GM12878 (cell line): ENCODE measurements around the gene PINLYP. TPM values are rescaled to one million over a fixed set of nuclear protein-coding genes. Genes with fewer than 3 reads are reported as not detected.

Source experiments
- ATF7 ChIP-seq: fragments of 450-650 bp; IDR thresholded peaks from 2 replicates; pipeline ENCODE4 v1.6.1; 2016; ENCODE audit warnings: low read depth, mild to moderate bottlenecking
- BACH1 ChIP-seq: fragments of 450-650 bp; IDR thresholded peaks from 2 replicates; pipeline ENCODE4 v1.6.1; 2017; ENCODE audit warnings: mild to moderate bottlenecking, borderline replicate concordance
- CHD4 ChIP-seq: fragments of 200-600 bp; sonication (generic); IDR thresholded peaks from 2 replicates; pipeline ENCODE4 v1.6.1; 2016; ENCODE audit warnings: mild to moderate bottlenecking
- EED ChIP-seq: sonication (generic); IDR thresholded peaks from 2 replicates; pipeline ENCODE4 v1.6.1; 2016; ENCODE audit warnings: antibody characterized with exemption, low read depth
- FOXK2 ChIP-seq: fragments of 450-650 bp; IDR thresholded peaks from 2 replicates; pipeline ENCODE4 v1.6.1; 2017; ENCODE audit warnings: mild to moderate bottlenecking, moderate library complexity
- GABPA ChIP-seq: IDR thresholded peaks from 2 replicates; pipeline ENCODE4 v1.6.1; 2014; ENCODE audit warnings: antibody characterized with exemption, low read depth, mild to moderate bottlenecking, inconsistent platforms
- IKZF1 ChIP-seq: fragments of 450-650 bp; conservative IDR thresholded peaks from 2 replicates; pipeline ENCODE4 v1.6.1; 2017; ENCODE audit warnings: antibody characterized with exemption, mild to moderate bottlenecking
- KDM1A ChIP-seq: fragments of 200-600 bp; sonication (generic); IDR thresholded peaks from 2 replicates; pipeline ENCODE4 v1.6.1; 2016; ENCODE audit warnings: borderline replicate concordance
- MEF2B ChIP-seq: fragments of 450-650 bp; IDR thresholded peaks from 2 replicates; pipeline ENCODE4 v1.6.1; 2018; ENCODE audit warnings: mild to moderate bottlenecking, moderate library complexity; ENCODE audit not compliant: partially characterized antibody, poor library complexity, severe bottlenecking
- NFYB ChIP-seq: IDR thresholded peaks from 2 replicates; pipeline ENCODE4 v1.6.1; 2011; ENCODE audit warnings: low read depth, mild to moderate bottlenecking, low read length, improper control_type of control experiment, moderate library complexity; ENCODE audit not compliant: insufficient read depth
- PML ChIP-seq: IDR thresholded peaks from 2 replicates; pipeline ENCODE4 v1.6.1; 2012; ENCODE audit warnings: low read length, inconsistent platforms
- POLR2AphosphoS5 ChIP-seq: IDR thresholded peaks from 2 replicates; pipeline ENCODE4 v1.6.1; 2011; ENCODE audit warnings: mild to moderate bottlenecking, low read length, inconsistent platforms
- RAD51 ChIP-seq: fragments of 450-650 bp; IDR thresholded peaks from 2 replicates; pipeline ENCODE4 v1.6.1; 2016; ENCODE audit warnings: moderate library complexity, mild to moderate bottlenecking, inconsistent platforms
- SIN3A ChIP-seq: IDR thresholded peaks from 2 replicates; pipeline ENCODE4 v1.6.1; 2012; ENCODE audit warnings: low read depth, low read length, improper control_type of control experiment
- SIX5 ChIP-seq: IDR thresholded peaks from 2 replicates; pipeline ENCODE4 v1.6.1; 2011; ENCODE audit warnings: mild to moderate bottlenecking, low read depth, low read length, moderate library complexity; ENCODE audit not compliant: severe bottlenecking
- SRF ChIP-seq, 2 experiments: IDR thresholded peaks; 2 replicates each; pipeline ENCODE4 v1.6.1; 2011; ENCODE audit warnings: low read depth in 2 of 2, low read length in 2 of 2, mild to moderate bottlenecking in 1 of 2, moderate library complexity in 1 of 2
- SUZ12 ChIP-seq: fragments of 200-600 bp; sonication (generic); IDR thresholded peaks from one replicate; pipeline ENCODE4 v1.6.1; 2018; ENCODE audit warnings: antibody characterized with exemption, mild to moderate bottlenecking; ENCODE audit not compliant: unreplicated experiment
- YBX1 ChIP-seq: fragments of 450-650 bp; IDR thresholded peaks from 2 replicates; pipeline ENCODE4 v1.6.1; 2016; ENCODE audit warnings: antibody characterized with exemption
- ZNF622 ChIP-seq: fragments of 450-650 bp; IDR thresholded peaks from 2 replicates; pipeline ENCODE4 v1.6.1; 2017; ENCODE audit warnings: mild to moderate bottlenecking, inconsistent platforms
- polyA plus RNA-seq, 11 experiments: library from polyadenylated mRNA; depleted of rRNA in 4 of 11; unstranded in 6 of 11; stranded (reverse) in 5 of 11; fragments of >200 nt; fragmentation: Nextera tagmentation in 4 of 11; fragmentation: Illumina TruSeq in 1 of 11; extraction: Ambion mirVana in 4 of 11; extraction: Trizol in 1 of 11; gene quantifications; 1 replicate in 1 of 11; 2 replicates in 10 of 11; pipeline versions ENCODE4 v1.2.1 to v1.2.3, GENCODE V29; 2011 to 2016; ENCODE audit warnings: inconsistent platforms in 2 of 11, missing spikeins in 2 of 11, low read depth in 1 of 11
- total RNA-seq, 4 experiments: library from RNA; depleted of rRNA in 3 of 4; stranded (reverse); fragments of >200 nt in 3 of 4; fragmentation: Illumina TruSeq in 1 of 4; extraction: Trizol in 1 of 4; gene quantifications; 2 replicates each; pipeline versions ENCODE4 v1.2.1 to v1.2.3, GENCODE V29; 2013 to 2021
- TF ChIP-seq, protein P1 (sequence below): fragments of 450-650 bp; IDR thresholded peaks from 2 replicates; pipeline ENCODE4 v1.6.1; 2017; ENCODE audit warnings: antibody characterized with exemption, mild to moderate bottlenecking, moderate library complexity
- TF ChIP-seq, protein P2 (sequence below): IDR thresholded peaks from 2 replicates; pipeline ENCODE4 v1.6.1; 2012; ENCODE audit warnings: low read length, inconsistent platforms
- TF ChIP-seq, protein P3 (sequence below): fragments of 450-650 bp; IDR thresholded peaks from 2 replicates; pipeline ENCODE4 v1.6.1; 2017; ENCODE audit warnings: low read depth, mild to moderate bottlenecking, moderate library complexity

The PINLYP gene
- total and polyA plus RNA-seq, 10 of the 15 experiments (the other 5 are each of a cell fraction or from before 2014, with no cell fraction given) = 1.0 to 26.9 (median 11.4) TPM

DNA sequence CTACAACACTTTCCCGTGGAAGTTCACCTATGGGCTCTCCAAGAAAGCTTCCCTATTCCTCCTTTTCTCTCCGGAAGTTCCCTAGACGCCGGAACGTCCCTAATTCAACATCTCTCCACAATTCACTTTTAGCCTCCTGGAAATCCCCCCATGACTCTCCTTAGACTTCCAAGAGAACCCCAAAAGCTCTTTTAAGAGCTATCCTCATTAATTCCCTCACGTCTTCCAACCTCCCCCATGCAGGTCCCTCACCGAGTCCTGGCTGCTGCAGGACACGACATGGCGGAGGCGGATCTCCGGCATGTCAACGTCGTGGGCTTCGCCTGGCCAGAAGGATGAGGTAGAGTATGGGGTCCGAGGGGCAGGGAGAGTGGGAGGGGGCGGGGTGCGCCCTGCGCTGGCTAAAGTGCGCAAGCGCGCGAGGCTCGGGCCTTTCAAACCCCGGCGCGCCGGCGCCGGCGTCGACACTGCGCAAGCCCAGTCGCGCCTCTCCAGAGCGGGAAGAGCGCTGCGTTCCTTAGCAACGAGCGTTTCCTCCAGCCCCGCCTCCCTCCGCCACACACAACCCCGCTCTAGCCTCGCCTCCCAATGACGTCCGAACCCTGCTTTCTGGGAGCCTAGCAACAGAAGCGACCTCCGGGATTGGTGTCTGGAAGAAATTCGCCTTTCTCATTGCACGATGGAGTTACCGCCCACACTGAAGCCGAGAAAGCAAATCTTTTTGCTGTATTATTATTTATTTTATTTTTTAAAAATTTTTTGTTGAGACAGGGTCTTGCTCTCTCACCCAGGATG is at the start of gene PINLYP, which contains the start of gene XRCC1 (continued):
- TF ChIP-seq BACH1 = no peak
- no peak for TF ChIP-seq FOXK2
- TF ChIP-seq ATF7 = peak; percentile 56; the same call in 1 of the 2 replicates
- TF ChIP-seq, protein P1, sequence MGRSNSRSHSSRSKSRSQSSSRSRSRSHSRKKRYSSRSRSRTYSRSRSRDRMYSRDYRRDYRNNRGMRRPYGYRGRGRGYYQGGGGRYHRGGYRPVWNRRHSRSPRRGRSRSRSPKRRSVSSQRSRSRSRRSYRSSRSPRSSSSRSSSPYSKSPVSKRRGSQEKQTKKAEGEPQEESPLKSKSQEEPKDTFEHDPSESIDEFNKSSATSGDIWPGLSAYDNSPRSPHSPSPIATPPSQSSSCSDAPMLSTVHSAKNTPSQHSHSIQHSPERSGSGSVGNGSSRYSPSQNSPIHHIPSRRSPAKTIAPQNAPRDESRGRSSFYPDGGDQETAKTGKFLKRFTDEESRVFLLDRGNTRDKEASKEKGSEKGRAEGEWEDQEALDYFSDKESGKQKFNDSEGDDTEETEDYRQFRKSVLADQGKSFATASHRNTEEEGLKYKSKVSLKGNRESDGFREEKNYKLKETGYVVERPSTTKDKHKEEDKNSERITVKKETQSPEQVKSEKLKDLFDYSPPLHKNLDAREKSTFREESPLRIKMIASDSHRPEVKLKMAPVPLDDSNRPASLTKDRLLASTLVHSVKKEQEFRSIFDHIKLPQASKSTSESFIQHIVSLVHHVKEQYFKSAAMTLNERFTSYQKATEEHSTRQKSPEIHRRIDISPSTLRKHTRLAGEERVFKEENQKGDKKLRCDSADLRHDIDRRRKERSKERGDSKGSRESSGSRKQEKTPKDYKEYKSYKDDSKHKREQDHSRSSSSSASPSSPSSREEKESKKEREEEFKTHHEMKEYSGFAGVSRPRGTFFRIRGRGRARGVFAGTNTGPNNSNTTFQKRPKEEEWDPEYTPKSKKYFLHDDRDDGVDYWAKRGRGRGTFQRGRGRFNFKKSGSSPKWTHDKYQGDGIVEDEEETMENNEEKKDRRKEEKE = no peak
- 0 out of 4 replicates have a peak, but pooled peaks of 1 of the 2 experiments have one; percentile 43 for TF ChIP-seq SRF (IDR thresholded peaks at IDR 0.05; ENCODE audit: low read depth in 2 of 2, low read length in 2 of 2)
- TF ChIP-seq POLR2AphosphoS5 = peak; percentile 65; the same call in 1 of the 2 replicates
- no peak for TF ChIP-seq KDM1A
- TF ChIP-seq, protein P2, sequence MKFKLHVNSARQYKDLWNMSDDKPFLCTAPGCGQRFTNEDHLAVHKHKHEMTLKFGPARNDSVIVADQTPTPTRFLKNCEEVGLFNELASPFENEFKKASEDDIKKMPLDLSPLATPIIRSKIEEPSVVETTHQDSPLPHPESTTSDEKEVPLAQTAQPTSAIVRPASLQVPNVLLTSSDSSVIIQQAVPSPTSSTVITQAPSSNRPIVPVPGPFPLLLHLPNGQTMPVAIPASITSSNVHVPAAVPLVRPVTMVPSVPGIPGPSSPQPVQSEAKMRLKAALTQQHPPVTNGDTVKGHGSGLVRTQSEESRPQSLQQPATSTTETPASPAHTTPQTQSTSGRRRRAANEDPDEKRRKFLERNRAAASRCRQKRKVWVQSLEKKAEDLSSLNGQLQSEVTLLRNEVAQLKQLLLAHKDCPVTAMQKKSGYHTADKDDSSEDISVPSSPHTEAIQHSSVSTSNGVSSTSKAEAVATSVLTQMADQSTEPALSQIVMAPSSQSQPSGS = no peak
- no peak for TF ChIP-seq YBX1
- TF ChIP-seq, protein P3, sequence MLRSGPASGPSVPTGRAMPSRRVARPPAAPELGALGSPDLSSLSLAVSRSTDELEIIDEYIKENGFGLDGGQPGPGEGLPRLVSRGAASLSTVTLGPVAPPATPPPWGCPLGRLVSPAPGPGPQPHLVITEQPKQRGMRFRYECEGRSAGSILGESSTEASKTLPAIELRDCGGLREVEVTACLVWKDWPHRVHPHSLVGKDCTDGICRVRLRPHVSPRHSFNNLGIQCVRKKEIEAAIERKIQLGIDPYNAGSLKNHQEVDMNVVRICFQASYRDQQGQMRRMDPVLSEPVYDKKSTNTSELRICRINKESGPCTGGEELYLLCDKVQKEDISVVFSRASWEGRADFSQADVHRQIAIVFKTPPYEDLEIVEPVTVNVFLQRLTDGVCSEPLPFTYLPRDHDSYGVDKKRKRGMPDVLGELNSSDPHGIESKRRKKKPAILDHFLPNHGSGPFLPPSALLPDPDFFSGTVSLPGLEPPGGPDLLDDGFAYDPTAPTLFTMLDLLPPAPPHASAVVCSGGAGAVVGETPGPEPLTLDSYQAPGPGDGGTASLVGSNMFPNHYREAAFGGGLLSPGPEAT = peak; percentile 46
- peak; percentile 67; the same call in 1 of the 2 replicates for TF ChIP-seq SIN3A
- no peak for TF ChIP-seq EED
- TF ChIP-seq ZNF622 = no peak
- peak; percentile 40 for TF ChIP-seq SIX5
- no peak for TF ChIP-seq GABPA
- TF ChIP-seq PML = no peak
- TF ChIP-seq RAD51 = no peak
- TF ChIP-seq NFYB = peak; percentile 63; the same call in 1 of the 2 replicates
- TF ChIP-seq SUZ12 = no peak
- no peak for TF ChIP-seq CHD4
- TF ChIP-seq MEF2B = no peak
- peak; percentile 92 for TF ChIP-seq IKZF1
